Measurements from ENCODE around the gene GUCY1A2. TPM values are rescaled to one million over a fixed set of nuclear protein-coding genes. Genes with fewer than 3 reads are reported as not detected.

Gene GUCY1A2
- total RNA-seq, 1 experiment from 2014 or later: 0.10 TPM

- Histone ChIP-seq H3K4me2 (ENCODE audit: low read length) (no peak overlapping the region), H3K9me2 (ENCODE audit: insufficient read depth) (no peaks in the 10 kb centered on the region), H3K4me3 (replicated peaks in 1 of 2; ENCODE audit: low read depth in 1 of 2, low read length in 2 of 2) (no peak overlapping the region), H3K27ac (ENCODE audit: low read depth, low read length) (no peak overlapping the region), H3K9ac (ENCODE audit: low read length) (no peak overlapping the region), H3K27me3 (ENCODE audit: insufficient read depth, low read length) (no peaks in the 10 kb centered on the region), H3K36me3 (ENCODE audit: control insufficient read depth in 1 of 2, insufficient read depth in 2 of 2, low read length in 2 of 2) (no peaks in the 10 kb centered on the region), H3K9me3 (ENCODE audit: control insufficient read depth in 1 of 2, insufficient read depth in 1 of 2, low read depth in 1 of 2, low read length in 2 of 2) (no peaks in the 10 kb centered on the region), H4K20me1 (ENCODE audit: insufficient read depth) (no peaks in the 10 kb centered on the region), H3K79me2 (ENCODE audit: insufficient read depth, low read length) (no peaks in the 10 kb centered on the region), H2AFZ (ENCODE audit: low read depth, low read length, poor library complexity, severe bottlenecking) (no peak overlapping the region), H3K4me1 (ENCODE audit: control insufficient read depth in 1 of 2, insufficient read depth in 2 of 2, low read length in 2 of 2) (no peaks in the 10 kb centered on the region)
- intact Hi-C loops (cut with micrococcal nuclease): no loop called here
- BruUV-seq (replicated peaks): no TSS peak
- no peak for DNase-seq (ENCODE audit: low read depth, low spot score)
- CTCF ChIA-PET: no interaction called here
- TF ChIP-seq JUND (IDR thresholded peaks at IDR 0.05) (no peak), SP1 (IDR thresholded peaks at IDR 0.05; ENCODE audit: low read depth) (no peak), RAD21 (IDR thresholded peaks at IDR 0.05; ENCODE audit: low read depth) (no peak), REST (IDR thresholded peaks at IDR 0.05; ENCODE audit: low read depth) (no peak), CEBPB (IDR thresholded peaks at IDR 0.05; ENCODE audit: low read depth) (no peak), POLR2AphosphoS5 (IDR thresholded peaks at IDR 0.05; ENCODE audit: low read depth, low read length) (no peak), SIN3A (IDR thresholded peaks at IDR 0.05; ENCODE audit: low read depth) (no peak), FOSL1 (IDR thresholded peaks at IDR 0.05; ENCODE audit: low read depth) (no peak), EGR1 (IDR thresholded peaks at IDR 0.05; ENCODE audit: low read depth) (no peak), YY1 (IDR thresholded peaks at IDR 0.05; ENCODE audit: extremely low read depth, insufficient replicate concordance, low read depth, low read length) (no peak), POLR2A (IDR thresholded peaks at IDR 0.05; ENCODE audit: borderline replicate concordance, extremely low read depth, insufficient read depth, insufficient read length) (no peak), TCF7L2 (IDR thresholded peaks at IDR 0.05; ENCODE audit: borderline replicate concordance, extremely low read depth, insufficient read depth, insufficient read length) (no peak), ELF1 (IDR thresholded peaks at IDR 0.05; ENCODE audit: borderline replicate concordance, low read depth) (no peak), CBX3 (IDR thresholded peaks at IDR 0.05; ENCODE audit: low read depth) (no peak), EZH2phosphoT487 (IDR thresholded peaks at IDR 0.05; ENCODE audit: borderline replicate concordance) (no peak)
- TF ChIP-seq, protein P1, sequence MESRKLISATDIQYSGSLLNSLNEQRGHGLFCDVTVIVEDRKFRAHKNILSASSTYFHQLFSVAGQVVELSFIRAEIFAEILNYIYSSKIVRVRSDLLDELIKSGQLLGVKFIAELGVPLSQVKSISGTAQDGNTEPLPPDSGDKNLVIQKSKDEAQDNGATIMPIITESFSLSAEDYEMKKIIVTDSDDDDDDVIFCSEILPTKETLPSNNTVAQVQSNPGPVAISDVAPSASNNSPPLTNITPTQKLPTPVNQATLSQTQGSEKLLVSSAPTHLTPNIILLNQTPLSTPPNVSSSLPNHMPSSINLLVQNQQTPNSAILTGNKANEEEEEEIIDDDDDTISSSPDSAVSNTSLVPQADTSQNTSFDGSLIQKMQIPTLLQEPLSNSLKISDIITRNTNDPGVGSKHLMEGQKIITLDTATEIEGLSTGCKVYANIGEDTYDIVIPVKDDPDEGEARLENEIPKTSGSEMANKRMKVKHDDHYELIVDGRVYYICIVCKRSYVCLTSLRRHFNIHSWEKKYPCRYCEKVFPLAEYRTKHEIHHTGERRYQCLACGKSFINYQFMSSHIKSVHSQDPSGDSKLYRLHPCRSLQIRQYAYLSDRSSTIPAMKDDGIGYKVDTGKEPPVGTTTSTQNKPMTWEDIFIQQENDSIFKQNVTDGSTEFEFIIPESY (IDR thresholded peaks at IDR 0.05; ENCODE audit: extremely low read depth, insufficient replicate concordance, low read length): no peak
- TF ChIP-seq, protein P2, sequence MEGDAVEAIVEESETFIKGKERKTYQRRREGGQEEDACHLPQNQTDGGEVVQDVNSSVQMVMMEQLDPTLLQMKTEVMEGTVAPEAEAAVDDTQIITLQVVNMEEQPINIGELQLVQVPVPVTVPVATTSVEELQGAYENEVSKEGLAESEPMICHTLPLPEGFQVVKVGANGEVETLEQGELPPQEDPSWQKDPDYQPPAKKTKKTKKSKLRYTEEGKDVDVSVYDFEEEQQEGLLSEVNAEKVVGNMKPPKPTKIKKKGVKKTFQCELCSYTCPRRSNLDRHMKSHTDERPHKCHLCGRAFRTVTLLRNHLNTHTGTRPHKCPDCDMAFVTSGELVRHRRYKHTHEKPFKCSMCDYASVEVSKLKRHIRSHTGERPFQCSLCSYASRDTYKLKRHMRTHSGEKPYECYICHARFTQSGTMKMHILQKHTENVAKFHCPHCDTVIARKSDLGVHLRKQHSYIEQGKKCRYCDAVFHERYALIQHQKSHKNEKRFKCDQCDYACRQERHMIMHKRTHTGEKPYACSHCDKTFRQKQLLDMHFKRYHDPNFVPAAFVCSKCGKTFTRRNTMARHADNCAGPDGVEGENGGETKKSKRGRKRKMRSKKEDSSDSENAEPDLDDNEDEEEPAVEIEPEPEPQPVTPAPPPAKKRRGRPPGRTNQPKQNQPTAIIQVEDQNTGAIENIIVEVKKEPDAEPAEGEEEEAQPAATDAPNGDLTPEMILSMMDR (IDR thresholded peaks at IDR 0.05 in 2 of 3, conservative IDR thresholded peaks at IDR 0.05 in 1 of 3; ENCODE audit: borderline replicate concordance in 1 of 3, insufficient read depth in 1 of 3, low read depth in 2 of 3, low read length in 2 of 3): no peak
- POLR2A ChIA-PET: no interaction called here
- RAD21 ChIA-PET (ENCODE audit: low non-redundant PET in 1 of 2, low total read pairs in 2 of 2, uncharacterized antibody in 2 of 2, unreplicated experiment in 2 of 2): no interaction called here
- ATAC-seq: no peak
These were observed 257.0 kb downstream of the GUCY1A2 start for GRCh38 chr11:106761240-106761639.
